HG02763 (cell line): ENCODE data around the gene PLEKHG5.
"Not testable (repeated sequence)": the region's sequence is repeated elsewhere in the genome, so short reads cannot be mapped to it uniquely, and the experiment has no call there.

Source experiments
- ATAC-seq: cut with Tn5 transposase; IDR thresholded peaks from one replicate; pipeline ENCODE4 v1.9.1; 2021; ENCODE audit warnings: mild to moderate bottlenecking, moderate library complexity; ENCODE audit not compliant: unreplicated experiment

Gene PLEKHG5

GRCh38 chr1:6464915-6465314 is 26.6 kb downstream of the PLEKHG5 start:
- ATAC-seq, result no peak

- no peak for ATAC-seq
Measured at GRCh38 chr1:6464514-6464836, 27.0 kb downstream of the PLEKHG5 start.

- ATAC-seq, result no peak
Measured at GRCh38 chr1:6463120-6463412, 28.4 kb downstream of the PLEKHG5 start.

- ATAC-seq, result no peak
Measured at GRCh38 chr1:6462412-6463119, 28.9 kb downstream of the PLEKHG5 start.

- no peak for ATAC-seq
Measured at GRCh38 chr1:6461538-6462411, 29.7 kb downstream of the PLEKHG5 start.

- ATAC-seq, result no peak
Measured at GRCh38 chr1:6461051-6461530, 30.4 kb downstream of the PLEKHG5 start.

- no peak for ATAC-seq
Measured at GRCh38 chr1:6460301-6461050, 31.0 kb downstream of the PLEKHG5 start.

- ATAC-seq, result no peak
Measured at GRCh38 chr1:6459850-6460265, 31.6 kb downstream of the PLEKHG5 start.

GRCh38 chr1:6456800-6457466 is 34.5 kb downstream of the PLEKHG5 start:
- no peak for ATAC-seq

GRCh38 chr1:6455752-6456520 is 35.5 kb downstream of the PLEKHG5 start:
- ATAC-seq, result not testable (repeated sequence)

- ATAC-seq, result no peak
Measured at GRCh38 chr1:6454856-6455751, 36.4 kb downstream of the PLEKHG5 start.

GRCh38 chr1:6453895-6454855 is 37.3 kb downstream of the PLEKHG5 start:
- not testable (repeated sequence) for ATAC-seq

- no peak for ATAC-seq
Measured at GRCh38 chr1:6450943-6451373, 40.5 kb downstream of the PLEKHG5 start.

GRCh38 chr1:6450486-6450885 is 41.0 kb downstream of the PLEKHG5 start:
- not testable (repeated sequence) for ATAC-seq

- ATAC-seq, result no peak
Measured at GRCh38 chr1:6450005-6450450, 41.4 kb downstream of the PLEKHG5 start.

GRCh38 chr1:6448749-6449631 is 42.5 kb downstream of the PLEKHG5 start:
- no peak for ATAC-seq
